ENCODE results near the gene DENND6B.
"Not testable (repeated sequence)": the region's sequence is repeated elsewhere in the genome, so short reads cannot be mapped to it uniquely, and the experiment has no call there.

Gene DENND6B

GRCh38 chr22:50286701-50287318 is 40.0 kb downstream of the DENND6B start:
- DNase-seq (ENCODE audit: low read depth), result no peak

GRCh38 chr22:50286275-50286674 is 40.5 kb downstream of the DENND6B start:
- no peak for DNase-seq (ENCODE audit: low read depth)

- no peak for DNase-seq (ENCODE audit: low read depth)
These were observed 41.1 kb downstream of the DENND6B start for GRCh38 chr22:50285568-50286229.

- DNase-seq (ENCODE audit: low read depth), result no peak
These were observed 42.3 kb downstream of the DENND6B start for GRCh38 chr22:50284479-50284878.

- DNase-seq (ENCODE audit: low read depth), result no peak
These were observed 43.0 kb downstream of the DENND6B start for GRCh38 chr22:50283821-50284220.

GRCh38 chr22:50282361-50283155 is 44.3 kb downstream of the DENND6B start:
- DNase-seq (ENCODE audit: low read depth), result no peak

- no peak for DNase-seq (ENCODE audit: low read depth)
These were observed 44.9 kb downstream of the DENND6B start for GRCh38 chr22:50281957-50282356.

GRCh38 chr22:50281384-50281760 is 45.4 kb downstream of the DENND6B start:
- no peak for DNase-seq (ENCODE audit: low read depth)

- no peak for DNase-seq (ENCODE audit: low read depth)
These were observed 46.0 kb downstream of the DENND6B start for GRCh38 chr22:50280708-50281383.

GRCh38 chr22:50280022-50280707 is 46.6 kb downstream of the DENND6B start:
- DNase-seq (ENCODE audit: low read depth), result no peak

- DNase-seq (ENCODE audit: low read depth), result no peak
These were observed 47.7 kb downstream of the DENND6B start for GRCh38 chr22:50278956-50279619.

- DNase-seq (ENCODE audit: low read depth), result no peak
These were observed 48.4 kb downstream of the DENND6B start for GRCh38 chr22:50278461-50278860.

- DNase-seq (ENCODE audit: low read depth), result no peak
These were observed 49.1 kb downstream of the DENND6B start for GRCh38 chr22:50277761-50278160.

- DNase-seq (ENCODE audit: low read depth), result no peak
These were observed 50.7 kb downstream of the DENND6B start for GRCh38 chr22:50276143-50276542.

GRCh38 chr22:50275181-50276055 is 51.4 kb downstream of the DENND6B start:
- no peak for DNase-seq (ENCODE audit: low read depth)

GRCh38 chr22:50274771-50275170 is 52.0 kb downstream of the DENND6B start:
- no peak for DNase-seq (ENCODE audit: low read depth)

- DNase-seq (ENCODE audit: low read depth), result no peak
These were observed 52.5 kb downstream of the DENND6B start for GRCh38 chr22:50274311-50274710.

- DNase-seq (ENCODE audit: low read depth), result not testable (repeated sequence)
These were observed 53.0 kb downstream of the DENND6B start for GRCh38 chr22:50273781-50274180.

- DNase-seq (ENCODE audit: low read depth), result not testable (repeated sequence)
These were observed 53.5 kb downstream of the DENND6B start for GRCh38 chr22:50273352-50273751.

GRCh38 chr22:50272044-50272802 is 54.6 kb downstream of the DENND6B start:
- DNase-seq (ENCODE audit: low read depth), result no peak
